OCI-LY7 (cell line): ENCODE data around the gene DNAH9.

Source experiments
- CTCF ChIP-seq: fragments of 200-600 bp; sonication (generic); conservative IDR thresholded peaks from 2 replicates; pipeline ENCODE4 v1.5.1; 2014; ENCODE audit warnings: mild to moderate bottlenecking, antibody characterized with exemption, low read length, moderate library complexity, mixed read lengths
- EZH2phosphoT487 ChIP-seq: fragments of 200-600 bp; sonication (generic); IDR thresholded peaks from 2 replicates; pipeline ENCODE4 v1.6.1; 2018; ENCODE audit warnings: low read depth, borderline replicate concordance, mild to moderate bottlenecking, mixed run types, antibody characterized with exemption, low read length, moderate library complexity, mixed read lengths

- TF ChIP-seq CTCF (no peak), EZH2phosphoT487 (no peak)
These were observed 141.1 kb downstream of the DNAH9 start for GRCh38 chr17:11739351-11739750.
